M059J (cell line): Measurements from ENCODE around the gene PEAR1. TPM values are rescaled to one million over a fixed set of nuclear protein-coding genes. Genes with fewer than 3 reads are reported as not detected.

ENCODE experiments used
- total RNA-seq: library from RNA; depleted of rRNA; stranded (reverse); fragments of >200 nt; shearing (Covaris generic); gene quantifications from 2 replicates; pipeline ENCODE4 v1.2.3, GENCODE V29; 2014; rRNA removed

PEAR1 gene
- total RNA-seq, 1 experiment from 2014 or later = 0.32 TPM

Other genes with a start within 250 kb of the PEAR1 start
- gene NES, start 216.3 kb upstream of the PEAR1 start, total RNA-seq = 0.02 and 0.37 TPM in 2 replicates
- gene CRABP2, start 188.1 kb upstream of the PEAR1 start, total RNA-seq = 21.1 and 31.9 TPM in 2 replicates
- 12.2 and 23.3 TPM in 2 replicates for gene METTL25B, start 165.2 kb upstream of the PEAR1 start, total RNA-seq
- gene ISG20L2, start 165.0 kb upstream of the PEAR1 start, total RNA-seq = 27.0 and 27.8 TPM in 2 replicates
- gene MRPL24, start 152.6 kb upstream of the PEAR1 start, total RNA-seq = 48.1 and 61.7 TPM in 2 replicates
- gene HDGF, start 142.0 kb upstream of the PEAR1 start, total RNA-seq = 211 and 264 TPM in 2 replicates
- gene PRCC, start 126.2 kb upstream of the PEAR1 start, total RNA-seq = 38.4 and 41.9 TPM in 2 replicates
- gene SH2D2A, start 76.9 kb upstream of the PEAR1 start, total RNA-seq = 0.71 TPM in 1 of 2 replicates, not detected in the other
- not detected in 2 replicates for gene INSRR, start 34.6 kb upstream of the PEAR1 start, total RNA-seq
- gene NTRK1, start 32.9 kb upstream of the PEAR1 start, total RNA-seq = not detected in 2 replicates
- gene LRRC71, start 26.9 kb downstream of the PEAR1 start, total RNA-seq = not detected in 2 replicates
- gene ARHGEF11, start 152.0 kb downstream of the PEAR1 start, total RNA-seq = 17.1 and 19.2 TPM in 2 replicates
- not detected in 2 replicates for gene ETV3L, start 206.1 kb downstream of the PEAR1 start, total RNA-seq
- gene ETV3, start 244.7 kb downstream of the PEAR1 start, total RNA-seq = 8.2 and 8.8 TPM in 2 replicates